Fibroblast of lung (primary cell): Measurements from ENCODE around the gene KDM2A.

Source experiments
- CTCF ChIP-seq, 2 donors: IDR thresholded peaks in 1 of 2; conservative IDR thresholded peaks in 1 of 2; 1 replicate in 1 of 2; 2 replicates in 1 of 2; pipeline ENCODE4 v1.5.1; 2011 to 2012; ENCODE audit warnings: low read length in 2 of 2, control low read depth in 1 of 2, inconsistent platforms in 1 of 2, low read depth in 1 of 2, mild to moderate bottlenecking in 1 of 2
- EZH2 ChIP-seq: IDR thresholded peaks from 2 replicates; pipeline ENCODE4 v1.5.1; 2012; ENCODE audit warnings: low read length, control low read depth, mild to moderate bottlenecking; ENCODE audit errors: missing control alignments

GRCh38 chr11:67245046-67245445 is 126.0 kb downstream of the KDM2A start:
- TF ChIP-seq CTCF (conservative IDR thresholded peaks at IDR 0.05 in 1 of 2, IDR thresholded peaks at IDR 0.05 in 1 of 2; ENCODE audit: low read depth in 1 of 2, low read length in 2 of 2), result no peak
- no peak for TF ChIP-seq EZH2
